MM.1S (cell line): ENCODE results near the gene ARHGAP26.

ENCODE experiments used
- CTCF ChIP-seq: fragments of 300-600 bp; sonication (generic); IDR thresholded peaks from 2 replicates; pipeline ENCODE4 v1.5.1; 2016; ENCODE audit warnings: antibody characterized with exemption, low read length, mixed read lengths
- EZH2 ChIP-seq: fragments of 300-600 bp; sonication (generic); optimal IDR thresholded peaks from 2 replicates; pipeline ENCODE3; 2017; ENCODE audit warnings: low read depth, mild to moderate bottlenecking, antibody characterized with exemption, low read length, mixed read lengths
- EZH2phosphoT487 ChIP-seq: fragments of 300-600 bp; sonication (generic); IDR thresholded peaks from 2 replicates; pipeline ENCODE4 v1.6.1; 2018; ENCODE audit warnings: antibody characterized with exemption, low read length

- TF ChIP-seq CTCF (no peak), EZH2 (no peak), EZH2phosphoT487 (no peak)
These were observed 286.8 kb downstream of the ARHGAP26 start for GRCh38 chr5:143056792-143057579.
